Suppressor macrophage treated with lipopolysaccharide for 1 hour (primary cell): Measurements from ENCODE around the gene UGT2B17.
"Not testable (repeated sequence)": the region's sequence is repeated elsewhere in the genome, so short reads cannot be mapped to it uniquely, and the experiment has no call there.

Source experiments
- DNase-seq, 3 donors: peaks; one replicate each; pipeline ENCODE4 v3.0.0-alpha.2; 2020 to 2022

The UGT2B17 gene

DNA sequence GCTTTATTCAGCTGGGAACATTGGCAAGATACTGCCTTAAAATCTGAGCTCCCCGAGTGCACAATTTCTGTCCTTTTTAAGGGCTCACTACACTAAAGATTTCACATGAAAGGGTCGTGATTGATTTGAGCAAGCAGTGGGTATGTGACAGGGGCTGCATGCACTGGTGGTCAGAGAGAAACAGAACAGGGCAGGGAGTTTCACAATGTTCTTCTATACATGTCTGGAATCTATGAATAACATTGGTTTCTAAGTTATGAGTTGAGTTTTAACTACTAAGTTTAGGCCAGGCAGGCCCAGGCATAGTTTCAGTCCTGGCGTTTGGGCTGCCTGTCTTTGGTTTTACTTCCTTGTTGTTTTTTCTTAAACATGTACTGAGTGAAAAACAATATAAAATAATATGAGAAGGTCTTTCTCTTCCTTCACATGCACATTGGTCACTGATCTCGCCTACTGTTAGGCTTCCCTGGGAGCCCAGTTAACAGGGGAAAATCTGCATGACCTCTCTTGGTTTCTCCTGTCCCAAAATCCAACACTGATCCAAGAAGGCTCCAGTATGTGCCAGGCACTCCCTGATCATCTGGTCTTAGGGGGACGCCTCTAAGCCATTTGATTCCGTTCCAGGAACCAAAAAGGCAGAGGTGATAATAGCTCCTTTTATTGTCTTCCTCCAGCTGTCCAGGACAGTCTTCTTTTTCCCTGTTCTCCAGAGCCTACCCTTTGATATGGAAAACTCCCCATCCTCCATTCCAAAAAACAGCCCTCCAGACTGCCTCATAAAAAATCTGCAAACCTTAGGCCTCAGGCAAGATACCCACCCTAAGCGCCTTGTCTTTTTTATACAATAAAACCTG, at the start of gene UGT2B17:
Gene UGT2B17 (minus strand): TSS at position 51 of the 854 bp plus-strand sequence. CDS start 7,838 bp downstream, outside the sequence.
- no peak for DNase-seq

GRCh38 chr4:68622731-68623130, 46.6 kb upstream of the UGT2B17 start:
- not testable (repeated sequence) for DNase-seq

GRCh38 chr4:68617003-68617698, 41.0 kb upstream of the UGT2B17 start:
- DNase-seq: no peak

DNA sequence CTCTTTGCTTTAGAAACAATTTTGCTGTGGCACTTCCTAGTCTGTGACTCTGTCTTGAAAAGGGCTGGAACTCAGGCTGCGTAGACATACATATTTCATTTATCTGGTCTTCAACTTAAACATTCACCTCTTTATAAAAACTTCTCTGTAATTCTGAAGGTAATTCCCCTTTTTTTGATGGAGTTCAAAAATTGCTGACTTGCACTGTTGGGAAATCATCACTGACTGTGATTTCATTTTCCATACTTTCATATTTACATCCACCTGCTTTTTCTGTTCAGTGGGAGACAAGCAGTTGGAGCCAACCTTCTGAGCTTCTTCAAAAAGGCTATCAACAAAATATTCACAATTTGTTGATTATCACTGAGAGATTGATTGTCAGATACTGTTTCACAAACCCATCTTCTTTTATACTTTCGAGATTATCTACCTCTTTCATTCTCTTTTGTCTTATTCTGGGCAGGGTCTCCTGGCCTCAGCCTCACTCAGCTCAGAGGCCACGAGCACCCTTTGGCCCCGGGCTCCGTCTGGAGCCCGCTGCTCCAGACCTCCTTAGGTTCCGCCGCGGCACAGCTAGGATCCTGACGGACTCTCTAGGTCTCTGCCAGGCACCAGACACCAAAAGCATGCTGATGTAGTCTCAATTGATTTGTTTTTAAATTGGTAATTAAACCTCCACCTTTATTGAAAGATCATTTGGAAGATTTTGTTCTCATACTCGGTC, 39.7 kb upstream of the UGT2B17 start:
- no peak for DNase-seq

DNA sequence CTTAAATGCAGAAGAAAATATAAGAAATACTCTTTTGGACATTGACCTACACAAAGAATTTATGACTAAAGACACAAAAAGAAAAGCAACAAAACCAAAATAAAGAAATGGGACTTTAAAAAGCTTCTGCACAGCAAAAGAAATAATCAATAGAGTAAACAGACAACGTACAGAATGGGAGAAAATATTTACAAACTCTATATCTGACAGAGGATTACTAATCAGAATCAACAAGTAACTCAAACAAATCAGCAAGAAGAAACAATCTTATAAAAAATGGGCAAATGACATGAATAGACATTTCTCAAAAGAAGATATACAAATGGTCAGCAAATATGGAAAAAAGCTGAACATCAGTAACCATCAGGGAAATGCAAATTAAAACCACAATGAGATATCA, 37.6 kb upstream of the UGT2B17 start:
- no peak for DNase-seq

DNA sequence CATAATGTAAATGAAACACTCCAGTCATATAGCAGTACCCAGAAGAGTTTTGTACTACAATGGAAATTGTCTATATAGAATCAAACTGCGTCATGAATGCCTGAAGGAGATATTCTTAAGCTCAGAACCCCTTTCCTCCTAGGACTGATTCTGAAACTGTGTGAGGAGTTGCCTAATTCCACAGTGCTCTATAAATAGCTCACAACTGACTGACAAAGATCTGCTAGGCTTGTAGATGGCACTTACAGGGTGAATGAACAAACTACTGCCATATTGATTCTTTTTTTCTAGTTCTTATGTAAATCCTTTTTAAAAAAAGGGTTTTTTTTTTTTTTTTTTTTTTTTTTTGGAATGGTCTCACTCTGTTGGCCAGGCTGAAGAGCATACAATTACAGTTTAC, 30.1 kb upstream of the UGT2B17 start:
- no peak for DNase-seq

GRCh38 chr4:68599150-68599549, 23.0 kb upstream of the UGT2B17 start:
- no peak for DNase-seq

GRCh38 chr4:68597482-68597881, 21.4 kb upstream of the UGT2B17 start:
- no peak for DNase-seq

GRCh38 chr4:68594678-68595077, 18.6 kb upstream of the UGT2B17 start:
- no peak for DNase-seq

DNA sequence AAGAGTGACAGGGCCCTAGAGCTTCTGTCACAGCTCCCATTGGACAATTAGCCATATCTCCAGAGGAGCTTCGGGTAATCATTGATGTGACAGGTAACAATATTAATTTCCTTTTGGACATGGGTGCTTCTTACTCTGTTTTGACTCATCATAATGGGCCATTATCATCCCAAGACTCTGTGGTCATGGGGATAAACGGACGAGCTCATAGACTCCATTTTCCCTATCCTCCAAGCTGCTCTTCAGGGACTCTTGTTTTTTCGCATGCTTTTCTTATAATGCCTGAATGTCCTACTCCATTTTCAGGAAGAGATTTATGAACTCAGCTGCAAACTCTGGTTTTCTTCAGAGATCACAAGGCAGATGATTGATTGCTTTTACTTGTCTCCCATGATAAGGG, 17.0 kb upstream of the UGT2B17 start:
- DNase-seq: no peak

DNA sequence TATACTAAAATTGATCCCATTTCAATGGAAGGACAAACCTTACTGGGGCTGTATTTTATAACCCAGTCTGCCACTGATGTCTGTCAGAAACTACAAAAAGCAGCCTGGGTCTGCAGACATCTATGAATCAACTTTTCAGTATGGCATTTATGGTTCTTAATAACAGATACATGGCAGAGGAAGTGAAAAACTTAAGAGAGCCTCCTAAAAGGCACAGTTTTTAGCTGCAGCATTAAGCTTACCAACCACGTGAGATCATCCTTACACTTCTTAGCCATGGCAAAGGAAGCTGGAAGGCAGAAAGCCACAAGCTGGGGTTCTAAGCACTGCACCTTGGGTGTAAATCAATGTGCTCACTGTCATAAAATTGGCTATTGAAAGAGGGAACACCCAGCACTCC, 16.6 kb upstream of the UGT2B17 start:
- DNase-seq: no peak

- DNase-seq: no peak
Measured at GRCh38 chr4:68591204-68591603, 15.1 kb upstream of the UGT2B17 start.

DNA sequence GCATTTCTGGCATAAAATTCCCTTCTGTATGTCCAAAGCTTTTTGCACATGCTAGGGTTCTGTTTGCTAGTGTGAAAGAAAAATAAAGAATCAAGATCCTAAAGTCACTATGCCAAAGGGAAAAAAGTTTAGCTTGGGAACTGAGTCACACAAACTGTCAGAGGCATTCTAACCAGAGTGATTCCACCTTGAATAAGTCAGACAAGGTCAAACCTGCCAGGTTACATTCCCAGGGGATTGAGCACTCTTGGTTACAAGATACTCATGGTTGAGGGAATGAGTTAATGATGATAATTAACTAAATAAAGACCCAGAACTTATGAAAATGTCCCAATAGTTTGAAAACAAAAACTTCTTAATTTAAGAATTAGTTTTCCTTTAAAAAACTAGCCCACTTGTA, 13.7 kb upstream of the UGT2B17 start:
- DNase-seq: no peak

DNA sequence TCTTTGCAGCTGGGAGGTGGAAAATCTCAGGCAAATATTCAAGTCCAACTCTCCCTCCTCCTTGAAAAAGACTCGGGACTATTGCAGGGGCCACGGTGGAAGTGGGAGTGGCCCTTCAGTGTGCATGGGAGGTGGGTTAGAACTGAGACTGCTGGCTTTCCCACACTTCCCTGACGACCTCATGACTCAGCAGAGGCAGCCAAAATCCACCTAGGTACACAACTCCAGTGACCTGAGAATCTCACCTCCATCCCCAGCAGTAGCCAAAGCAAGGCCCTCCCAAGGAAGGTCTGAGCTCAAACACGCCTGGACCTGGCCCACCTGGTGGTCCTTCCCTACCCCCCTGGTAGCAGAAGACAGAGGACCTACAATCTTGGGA, 6.2 kb upstream of the UGT2B17 start:
- no peak for DNase-seq

DNA sequence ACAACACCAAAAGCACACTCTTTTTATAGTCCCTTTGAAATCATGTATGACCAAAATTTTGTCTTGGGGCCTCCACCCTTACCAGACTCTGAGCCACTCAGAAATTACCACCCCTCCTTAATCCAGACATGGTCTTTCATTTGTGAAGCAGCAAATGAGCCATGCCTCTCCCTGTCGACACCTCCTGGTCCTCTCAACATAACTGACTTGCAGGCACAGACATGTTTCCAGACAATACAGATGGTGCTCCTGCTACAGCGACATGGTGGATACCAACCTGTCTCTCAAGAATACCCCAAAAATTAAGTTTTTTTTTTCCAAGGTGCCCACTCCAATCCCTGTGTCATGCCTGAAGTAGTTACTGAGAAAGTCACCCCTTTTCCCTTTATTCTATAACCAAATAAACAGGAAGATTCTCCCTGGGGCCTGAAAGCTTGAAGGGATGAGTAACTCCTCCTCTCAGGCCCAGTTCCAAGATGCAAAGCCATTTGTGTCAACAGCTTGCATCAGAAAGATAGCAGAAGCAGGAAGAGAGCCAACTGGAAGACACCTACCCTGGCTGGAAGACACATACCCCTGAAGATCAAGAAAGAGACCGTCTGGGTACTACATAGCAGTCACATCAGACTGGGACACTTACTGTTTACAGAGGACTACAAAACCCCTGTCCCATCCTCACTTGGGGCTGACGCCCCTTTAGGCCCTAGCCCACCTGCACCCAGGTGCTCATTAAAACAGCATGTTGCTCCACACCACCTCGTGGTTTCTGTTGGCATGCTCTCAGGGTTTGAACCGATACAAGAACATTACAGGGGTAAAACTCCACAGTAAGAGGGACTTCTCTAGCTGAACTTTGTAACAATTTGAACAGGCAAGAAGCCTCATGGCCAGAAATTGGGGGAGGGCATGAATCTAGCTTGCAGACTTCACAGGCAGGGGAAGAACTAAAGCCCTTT, 5.5 kb upstream of the UGT2B17 start:
- no peak for DNase-seq

- DNase-seq: no peak
Measured at GRCh38 chr4:68577590-68577989, 1.5 kb upstream of the UGT2B17 start.

- DNase-seq: not testable (repeated sequence)
Measured at GRCh38 chr4:68575636-68576035, 486 bp downstream of the UGT2B17 start.

GRCh38 chr4:68575081-68575480, 1.0 kb downstream of the UGT2B17 start:
- DNase-seq: no peak

DNA sequence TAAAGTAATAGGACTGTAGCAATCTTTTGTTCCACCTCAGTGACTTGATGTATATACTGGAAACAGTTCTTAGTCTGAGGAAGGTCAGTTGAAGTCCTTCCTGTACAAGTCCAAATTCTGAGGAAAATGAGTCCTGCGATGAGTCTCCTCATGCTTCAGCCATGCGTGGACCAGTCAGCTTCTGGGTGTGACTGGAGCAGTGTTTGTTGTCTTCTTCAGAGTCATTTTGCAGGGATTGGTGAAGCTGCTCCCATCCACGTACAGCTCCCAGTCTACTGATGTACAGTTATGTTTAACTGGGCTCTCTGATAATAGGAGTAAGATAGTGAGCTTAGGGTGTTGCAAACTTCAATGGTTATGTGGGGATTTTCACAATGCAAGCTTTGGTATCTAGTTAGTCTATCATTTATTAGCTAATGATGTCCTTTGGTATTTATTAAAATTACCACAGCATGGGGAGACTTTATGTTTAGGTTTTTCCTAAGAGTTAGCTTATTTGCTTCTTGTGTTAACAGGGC, 3.4 kb downstream of the UGT2B17 start:
- DNase-seq: no peak

DNA sequence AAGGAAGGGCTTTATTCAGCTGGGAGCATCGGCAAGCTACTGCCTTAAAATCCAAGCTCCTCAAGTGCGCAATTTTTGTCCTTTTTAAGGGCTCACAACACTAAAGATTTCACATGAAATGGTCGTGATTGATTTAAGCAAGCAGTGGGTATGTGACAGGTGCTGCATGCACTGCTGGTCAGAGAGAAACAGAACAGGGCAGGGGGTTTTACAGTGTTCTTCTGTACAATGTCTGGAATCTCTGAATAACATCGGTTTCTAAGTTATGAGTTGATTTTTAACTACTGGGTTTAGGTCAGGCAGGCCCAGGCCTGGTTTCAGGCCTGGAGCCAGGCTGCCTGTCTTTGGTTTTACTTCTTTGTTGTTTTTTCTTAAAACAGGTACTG, 6.0 kb downstream of the UGT2B17 start:
- DNase-seq: no peak

DNA sequence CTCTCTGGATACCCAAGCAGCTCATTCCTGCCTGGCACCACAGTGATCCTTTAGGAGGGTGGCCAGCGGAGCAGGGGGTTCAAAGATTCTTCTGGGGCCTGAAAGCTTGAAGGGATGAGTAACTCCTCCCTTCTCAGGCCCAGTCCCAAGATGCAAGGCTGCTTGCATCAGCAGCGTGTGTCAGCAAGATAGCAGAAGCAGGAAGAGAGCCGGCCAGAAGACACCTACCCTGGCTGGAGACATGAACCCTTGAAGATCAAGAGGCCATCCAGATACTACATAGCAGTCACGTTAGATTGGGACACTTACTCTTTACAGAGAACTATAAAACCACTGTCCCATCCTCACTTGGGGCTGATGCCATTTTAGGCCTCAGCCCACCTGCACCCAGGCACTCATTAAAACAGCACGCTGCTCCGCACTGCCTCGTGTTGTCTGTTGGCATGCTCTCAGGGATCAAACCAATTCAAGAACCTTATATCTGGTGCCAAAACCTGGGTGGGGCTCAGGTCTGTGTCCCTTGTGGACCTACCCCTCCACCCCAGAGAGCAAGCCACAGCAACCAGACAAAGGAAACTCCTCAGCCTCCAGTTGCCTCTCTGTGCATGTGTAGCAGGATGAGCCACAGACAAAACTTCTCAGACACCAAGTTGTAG, 6.5 kb downstream of the UGT2B17 start:
- no peak for DNase-seq

DNA sequence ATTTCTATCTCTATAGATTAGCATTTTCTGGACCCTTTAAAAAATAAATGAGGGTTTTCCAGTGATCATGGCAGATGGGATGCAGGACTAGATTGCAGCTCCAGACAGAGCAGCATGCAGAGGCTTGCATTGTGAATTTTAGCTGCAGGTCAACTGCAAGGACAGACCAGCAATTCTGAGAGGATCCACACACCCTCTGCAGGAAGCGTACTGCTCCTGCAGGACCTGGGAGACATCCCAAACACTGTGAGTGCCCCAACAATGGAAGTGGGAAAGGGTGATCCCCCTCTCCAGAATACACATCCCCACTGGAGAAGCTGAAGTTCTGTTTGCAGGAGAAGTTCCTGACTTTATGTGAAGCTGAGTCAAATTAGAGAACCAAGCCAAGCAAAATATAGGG, 7.1 kb downstream of the UGT2B17 start:
- not testable (repeated sequence) for DNase-seq
